Osteoblast (primary cell): ENCODE results near the gene IBSP. TPM values are rescaled to one million over a fixed set of nuclear protein-coding genes. Genes with fewer than 3 reads are reported as not detected.

Experiments
- DNase-seq: peaks from one replicate; pipeline ENCODE4 v3.0.0; 2011; ENCODE audit warnings: low spot score, mixed read lengths; ENCODE audit not compliant: insufficient read length; ENCODE audit errors: missing footprints
- H2AFZ ChIP-seq: 2 replicates; pipeline ENCODE4 v1.6.0; 2011; ENCODE audit warnings: mild to moderate bottlenecking, low read length
- H3K27ac ChIP-seq: 2 replicates; pipeline ENCODE4 v1.5.1; 2011; ENCODE audit warnings: mild to moderate bottlenecking, low read depth, low read length, moderate library complexity
- H3K27me3 ChIP-seq: 2 replicates; pipeline ENCODE4 v1.6.0; 2012; ENCODE audit warnings: mild to moderate bottlenecking, control low read depth, inconsistent platforms, low read length, moderate library complexity; ENCODE audit not compliant: insufficient read depth
- H3K36me3 ChIP-seq: 2 replicates; pipeline ENCODE4 v1.5.1; 2011; ENCODE audit warnings: mild to moderate bottlenecking, low read length, control low read depth, moderate library complexity; ENCODE audit not compliant: insufficient read depth
- H3K4me1 ChIP-seq: 2 replicates; pipeline ENCODE4 v1.5.1; 2011; ENCODE audit warnings: mild to moderate bottlenecking, low read length, control low read depth, moderate library complexity; ENCODE audit not compliant: insufficient read depth
- H3K4me2 ChIP-seq: 2 replicates; pipeline ENCODE4 v1.6.0; 2011; ENCODE audit warnings: mild to moderate bottlenecking, low read length; ENCODE audit not compliant: insufficient read depth
- H3K4me3 ChIP-seq: fragments of 200-600 bp; sonication (generic); 3 replicates; pipeline ENCODE4 v1.5.1; 2012; ENCODE audit warnings: mild to moderate bottlenecking, low read length, inconsistent platforms; ENCODE audit not compliant: insufficient read depth
- H3K79me2 ChIP-seq: 2 replicates; pipeline ENCODE4 v1.6.0; 2012; ENCODE audit warnings: mild to moderate bottlenecking, low read length, control low read depth, inconsistent platforms; ENCODE audit not compliant: insufficient read depth
- H3K9me3 ChIP-seq: 2 replicates; pipeline ENCODE4 v1.5.1; 2011; ENCODE audit warnings: low read depth, low read length, control low read depth
- H4K20me1 ChIP-seq: 2 replicates; pipeline ENCODE4 v1.6.0; 2012; ENCODE audit warnings: mild to moderate bottlenecking, low read length, control low read depth; ENCODE audit not compliant: insufficient read depth
- CTCF ChIP-seq: IDR thresholded peaks from 2 replicates; pipeline ENCODE4 v1.5.1; 2011; ENCODE audit warnings: mild to moderate bottlenecking, low read depth, low read length, moderate library complexity; ENCODE audit errors: extremely low read depth
- total RNA-seq: library from RNA; depleted of rRNA; stranded (reverse); fragments of >200 nt; gene quantifications from 2 replicates; pipeline ENCODE4 v1.2.3, GENCODE V29; 2012

Gene IBSP
- total RNA-seq, 1 donor = 15.6 TPM

GRCh38 chr4:87851953-87852352, 52.6 kb downstream of the IBSP start:
- Histone ChIP-seq H3K9me3 (no peaks in the 10 kb centered on the region), H3K36me3 (no peaks in the 10 kb centered on the region)

GRCh38 chr4:87853108-87853507, 53.8 kb downstream of the IBSP start:
- Histone ChIP-seq H2AFZ (no peak overlapping the region), H3K9me3 (no peaks in the 10 kb centered on the region), H3K36me3 (no peaks in the 10 kb centered on the region), H3K4me3 (no peak overlapping the region), H3K27ac (no peak overlapping the region), H4K20me1 (no peaks in the 10 kb centered on the region), H3K27me3 (peaks cover 3% of the 10 kb centered on the region), H3K4me1 (no peaks in the 10 kb centered on the region), H3K4me2 (no peak overlapping the region), H3K79me2 (no peaks in the 10 kb centered on the region)
- peak; percentile 73 for DNase-seq
- TF ChIP-seq CTCF = peak; percentile 52

More at GRCh38 chr4:87851953-87852352, 52.6 kb downstream of the IBSP start:
- Histone ChIP-seq H3K27ac (no peak overlapping the region), H4K20me1 (no peaks in the 10 kb centered on the region), H3K4me2 (no peak overlapping the region), H3K4me1 (no peaks in the 10 kb centered on the region), H3K4me3 (no peak overlapping the region), H3K79me2 (no peaks in the 10 kb centered on the region), H2AFZ (no peak overlapping the region), H3K27me3 (peaks cover 5% of the 10 kb centered on the region)
- no peak for DNase-seq
- no peak for TF ChIP-seq CTCF

- DNase-seq = no peak
- H4K20me1 ChIP-seq = no peaks in the 10 kb centered on the region
- no peak overlapping the region for H3K4me3 ChIP-seq
- no peaks in the 10 kb centered on the region for H3K9me3 ChIP-seq
- no peak overlapping the region for H2AFZ ChIP-seq
- H3K27ac ChIP-seq = no peak overlapping the region
- no peaks in the 10 kb centered on the region for H3K4me1 ChIP-seq
- H3K27me3 ChIP-seq = peaks cover 2% of the 10 kb centered on the region
- no peak for TF ChIP-seq CTCF
- H3K4me2 ChIP-seq = no peak overlapping the region
- no peaks in the 10 kb centered on the region for H3K79me2 ChIP-seq
- H3K36me3 ChIP-seq = no peaks in the 10 kb centered on the region
These were observed 54.5 kb downstream of the IBSP start for GRCh38 chr4:87853891-87854290.

GRCh38 chr4:87855559-87855958, 56.2 kb downstream of the IBSP start:
- Histone ChIP-seq H3K9me3 (no peaks in the 10 kb centered on the region), H3K4me2 (no peak overlapping the region), H3K27me3 (no peaks in the 10 kb centered on the region), H3K4me3 (no peak overlapping the region), H3K27ac (no peak overlapping the region), H3K4me1 (no peaks in the 10 kb centered on the region), H3K36me3 (no peaks in the 10 kb centered on the region), H3K79me2 (no peaks in the 10 kb centered on the region), H2AFZ (peak overlapping the region; percentile 9), H4K20me1 (no peaks in the 10 kb centered on the region)
- TF ChIP-seq CTCF = no peak
- no peak for DNase-seq
